WERI-Rb-1 (cell line): ENCODE measurements around the gene ZBTB20.

Experiments used
- DNase-seq: peaks from one replicate; pipeline ENCODE4 v3.0.0-alpha.2; 2020
- H3K27ac ChIP-seq: fragments of 250-450 bp; sonication (Bioruptor Pico); 2 replicates; pipeline ENCODE4 v1.5.1; 2020; ENCODE audit warnings: mild to moderate bottlenecking, moderate library complexity
- H3K27me3 ChIP-seq: fragments of 250-450 bp; sonication (Bioruptor Pico); 2 replicates; pipeline ENCODE4 v1.5.1; 2021; ENCODE audit warnings: mild to moderate bottlenecking, low read depth, moderate library complexity; ENCODE audit not compliant: insufficient read depth, severe bottlenecking
- H3K36me3 ChIP-seq: fragments of 250-450 bp; sonication (Bioruptor Pico); 2 replicates; pipeline ENCODE4 v1.5.1; 2020; ENCODE audit warnings: mild to moderate bottlenecking, moderate library complexity
- H3K4me3 ChIP-seq: 2 replicates; pipeline ENCODE4 v1.5.1; 2011; ENCODE audit warnings: low read depth, mild to moderate bottlenecking, control low read depth, low read length
- H3K9me3 ChIP-seq: fragments of 250-450 bp; sonication (Bioruptor Pico); 2 replicates; pipeline ENCODE4 v1.5.1; 2021; ENCODE audit warnings: mild to moderate bottlenecking, moderate library complexity; ENCODE audit not compliant: severe bottlenecking
- CTCF ChIP-seq: IDR thresholded peaks from 2 replicates; pipeline ENCODE4 v1.5.1; 2011; ENCODE audit warnings: low read depth, mild to moderate bottlenecking, control low read depth, inconsistent platforms, low read length

The ZBTB20 gene

GRCh38 chr3:115074502-115074901, 72.6 kb downstream of the ZBTB20 start:
- Histone ChIP-seq H3K36me3 (no peaks in the 10 kb centered on the region), H3K9me3 (no peaks in the 10 kb centered on the region), H3K4me3 (no peak overlapping the region), H3K27me3 (no peaks in the 10 kb centered on the region), H3K27ac (no peak overlapping the region)
- no peak for TF ChIP-seq CTCF
- DNase-seq = no peak

- Histone ChIP-seq H3K27ac (no peak overlapping the region), H3K4me3 (no peak overlapping the region), H3K27me3 (no peaks in the 10 kb centered on the region), H3K9me3 (no peaks in the 10 kb centered on the region), H3K36me3 (no peaks in the 10 kb centered on the region)
- no peak for DNase-seq
- no peak for TF ChIP-seq CTCF
Observed at GRCh38 chr3:115072265-115073021, 74.6 kb downstream of the ZBTB20 start.

- no peaks in the 10 kb centered on the region for H3K36me3 ChIP-seq
- H3K9me3 ChIP-seq = no peaks in the 10 kb centered on the region
- no peak overlapping the region for H3K4me3 ChIP-seq
- H3K27me3 ChIP-seq = no peaks in the 10 kb centered on the region
- no peak for DNase-seq
- H3K27ac ChIP-seq = no peak overlapping the region
- no peak for TF ChIP-seq CTCF
Observed at GRCh38 chr3:115071601-115072000, 75.5 kb downstream of the ZBTB20 start.

GRCh38 chr3:115071166-115071565, 75.9 kb downstream of the ZBTB20 start:
- Histone ChIP-seq H3K36me3 (no peaks in the 10 kb centered on the region), H3K27ac (no peak overlapping the region), H3K4me3 (no peak overlapping the region), H3K27me3 (no peaks in the 10 kb centered on the region), H3K9me3 (no peaks in the 10 kb centered on the region)
- no peak for DNase-seq
- TF ChIP-seq CTCF = no peak

GRCh38 chr3:115068799-115069198, 78.3 kb downstream of the ZBTB20 start:
- DNase-seq = no peak
- no peak overlapping the region for H3K4me3 ChIP-seq
- TF ChIP-seq CTCF = no peak
- no peak overlapping the region for H3K27ac ChIP-seq
- no peaks in the 10 kb centered on the region for H3K36me3 ChIP-seq
- no peaks in the 10 kb centered on the region for H3K27me3 ChIP-seq
- H3K9me3 ChIP-seq = no peaks in the 10 kb centered on the region
